GM12875 (cell line): Measurements from ENCODE around the gene CERS1.

Experiments used
- H3K4me3 ChIP-seq: one replicate; pipeline ENCODE4 v1.5.1; 2011; ENCODE audit warnings: low read depth, low read length, control low read depth
- TF ChIP-seq, protein P1 (sequence below): IDR thresholded peaks from 2 replicates; pipeline ENCODE4 v1.5.1; 2011; ENCODE audit warnings: low read depth, mild to moderate bottlenecking, control low read depth, inconsistent platforms, low read length, moderate library complexity, borderline replicate concordance; ENCODE audit not compliant: insufficient read depth

CERS1 gene

DNA sequence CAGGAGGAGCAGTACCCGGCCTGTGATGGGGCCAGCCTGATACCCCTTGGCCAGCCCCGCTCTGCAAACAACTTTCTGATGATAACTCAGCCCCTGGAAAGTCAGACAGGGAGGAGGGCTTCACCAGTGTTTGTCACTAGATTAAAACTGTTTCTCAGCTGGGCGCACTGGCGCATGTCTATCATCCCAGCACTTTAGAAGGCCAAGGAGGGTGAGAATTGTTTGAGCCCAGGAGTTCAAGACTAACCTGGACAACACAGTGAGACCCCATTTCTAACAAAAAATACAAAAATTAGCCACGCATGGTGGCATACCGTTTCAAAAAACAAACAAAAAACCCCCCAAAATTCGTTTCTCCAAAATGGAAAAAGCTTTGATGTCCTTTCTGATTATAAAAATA, 5.5 kb upstream of the CERS1 start:
- TF ChIP-seq, protein P1, sequence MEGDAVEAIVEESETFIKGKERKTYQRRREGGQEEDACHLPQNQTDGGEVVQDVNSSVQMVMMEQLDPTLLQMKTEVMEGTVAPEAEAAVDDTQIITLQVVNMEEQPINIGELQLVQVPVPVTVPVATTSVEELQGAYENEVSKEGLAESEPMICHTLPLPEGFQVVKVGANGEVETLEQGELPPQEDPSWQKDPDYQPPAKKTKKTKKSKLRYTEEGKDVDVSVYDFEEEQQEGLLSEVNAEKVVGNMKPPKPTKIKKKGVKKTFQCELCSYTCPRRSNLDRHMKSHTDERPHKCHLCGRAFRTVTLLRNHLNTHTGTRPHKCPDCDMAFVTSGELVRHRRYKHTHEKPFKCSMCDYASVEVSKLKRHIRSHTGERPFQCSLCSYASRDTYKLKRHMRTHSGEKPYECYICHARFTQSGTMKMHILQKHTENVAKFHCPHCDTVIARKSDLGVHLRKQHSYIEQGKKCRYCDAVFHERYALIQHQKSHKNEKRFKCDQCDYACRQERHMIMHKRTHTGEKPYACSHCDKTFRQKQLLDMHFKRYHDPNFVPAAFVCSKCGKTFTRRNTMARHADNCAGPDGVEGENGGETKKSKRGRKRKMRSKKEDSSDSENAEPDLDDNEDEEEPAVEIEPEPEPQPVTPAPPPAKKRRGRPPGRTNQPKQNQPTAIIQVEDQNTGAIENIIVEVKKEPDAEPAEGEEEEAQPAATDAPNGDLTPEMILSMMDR, result no peak
- no peak overlapping the region for H3K4me3 ChIP-seq

DNA sequence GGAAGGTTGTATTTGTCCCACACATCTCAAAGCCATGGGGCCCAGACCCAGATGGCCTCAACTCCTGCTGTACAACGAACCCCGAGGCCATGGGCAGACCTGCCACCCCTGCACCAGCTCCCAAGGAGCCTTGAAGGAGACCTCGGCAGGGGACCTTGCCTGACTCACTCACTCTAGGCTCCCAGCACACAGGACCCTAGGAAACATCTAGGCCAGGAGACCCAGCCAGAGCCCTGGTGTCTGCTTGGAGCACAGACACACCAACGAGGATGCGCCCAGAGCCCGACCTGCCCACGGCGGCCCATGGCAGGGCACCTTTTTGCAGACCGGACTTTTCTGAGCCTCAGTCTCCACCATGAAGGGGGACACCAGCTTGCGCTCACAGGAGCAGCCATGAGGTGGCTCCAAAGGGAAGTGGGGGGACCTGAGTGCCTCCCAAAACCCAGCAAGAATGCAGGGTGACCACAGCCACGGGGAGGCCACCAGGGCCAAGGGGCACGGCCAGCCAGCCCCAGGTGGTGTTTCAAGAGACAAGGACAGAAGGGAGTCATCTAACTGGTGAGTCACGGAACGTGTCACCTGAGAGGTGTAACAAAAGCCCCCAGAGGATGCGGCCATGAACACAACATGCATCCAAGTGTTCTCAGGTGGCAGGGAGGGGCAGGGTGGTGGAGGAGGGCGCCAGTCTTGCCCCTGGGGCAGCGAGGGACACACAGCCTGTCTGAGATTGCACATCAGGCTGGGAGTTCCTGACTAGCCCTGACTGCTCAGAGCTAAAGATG, 4.9 kb upstream of the CERS1 start:
- TF ChIP-seq, protein P1, result no peak

DNA sequence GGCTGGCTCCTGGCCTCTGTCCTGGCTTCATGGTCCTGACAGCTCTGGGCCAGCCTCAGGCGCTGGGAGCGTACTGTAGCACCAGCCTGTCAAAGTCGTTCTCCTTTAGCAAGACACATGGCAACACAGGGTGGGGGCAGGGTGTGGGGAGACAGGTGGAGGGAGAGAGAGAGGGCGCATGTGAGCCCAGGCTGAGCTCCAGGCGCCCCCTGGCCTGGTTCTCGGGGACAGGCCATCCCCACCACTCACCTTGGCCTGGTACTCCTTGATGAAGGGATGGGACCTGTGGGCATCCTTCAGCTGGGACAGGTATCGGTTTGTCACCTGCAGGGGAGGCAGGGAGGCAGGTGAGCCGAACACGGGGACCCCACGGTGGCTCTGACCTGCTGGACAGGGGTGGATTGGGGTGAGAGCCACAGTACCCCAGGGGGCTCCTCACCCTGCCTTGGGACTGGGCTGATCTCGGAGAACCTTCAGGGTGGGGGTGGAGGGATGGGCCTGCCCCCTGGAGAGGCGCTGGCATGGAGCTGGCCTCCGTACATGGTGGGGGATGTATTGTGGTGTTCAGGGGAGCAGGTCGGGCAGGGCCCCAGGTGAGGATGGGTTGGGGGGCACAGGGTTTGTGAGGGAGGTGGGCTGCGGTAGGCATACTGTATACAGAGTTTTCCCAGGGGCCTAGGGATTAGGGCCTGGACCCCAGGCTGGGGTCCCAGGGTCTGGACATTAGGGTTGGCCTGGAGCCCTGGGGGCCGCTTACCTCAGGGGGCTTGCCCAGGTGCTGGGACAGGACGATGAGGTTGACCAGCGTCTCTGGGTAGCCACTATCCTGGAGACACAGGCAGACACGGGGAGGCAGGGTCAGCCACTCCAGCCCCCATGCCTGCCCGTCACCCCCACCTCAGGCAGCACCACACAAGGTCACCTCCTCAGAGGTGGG, 3.9 kb upstream of the CERS1 start:
- TF ChIP-seq, protein P1, result no peak
- H3K4me3 ChIP-seq, result no peak overlapping the region

More for the DNA sequence above, 4.9 kb upstream of the CERS1 start:
- no peak overlapping the region for H3K4me3 ChIP-seq

DNA sequence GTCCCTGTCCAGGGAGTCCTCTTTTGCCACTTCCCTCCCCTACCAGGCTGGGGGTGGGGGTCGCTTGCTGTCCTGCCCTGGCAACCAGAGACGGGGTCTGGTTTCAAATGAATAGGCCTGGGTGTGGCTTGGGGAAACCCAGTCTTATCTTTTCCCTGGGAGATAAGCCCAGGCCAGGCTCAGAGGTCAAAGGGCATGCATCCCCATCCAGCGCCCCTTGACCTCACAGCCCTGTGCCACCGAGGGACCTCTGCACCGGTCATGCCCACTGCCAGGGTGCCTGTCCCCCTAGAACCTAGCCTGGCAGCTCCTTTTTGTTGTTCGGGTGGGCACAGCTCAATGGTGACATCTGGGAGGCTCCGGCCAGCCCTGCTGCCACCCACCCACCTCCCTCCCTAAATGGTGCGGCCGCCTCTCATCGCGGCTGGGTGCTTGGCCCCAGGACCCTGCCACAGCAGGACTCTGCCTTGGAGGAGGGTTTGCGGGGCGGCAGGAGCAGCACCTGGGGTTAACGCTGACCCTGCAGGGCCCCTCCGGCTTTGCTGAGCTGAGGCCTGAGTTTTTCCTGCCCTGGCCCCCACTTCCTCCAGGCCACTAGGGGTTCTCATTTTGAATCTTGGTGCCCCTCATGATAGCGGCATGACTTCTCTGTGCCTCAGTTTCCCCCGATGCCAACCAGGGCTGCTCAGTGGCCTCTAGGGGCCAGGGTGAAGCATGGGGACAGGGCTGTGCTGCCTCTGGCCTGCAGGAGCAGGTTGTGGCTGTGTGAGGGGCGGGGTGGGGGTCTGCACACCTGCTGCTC, 2.9 kb upstream of the CERS1 start:
- no peak overlapping the region for H3K4me3 ChIP-seq
- TF ChIP-seq, protein P1, result no peak

DNA sequence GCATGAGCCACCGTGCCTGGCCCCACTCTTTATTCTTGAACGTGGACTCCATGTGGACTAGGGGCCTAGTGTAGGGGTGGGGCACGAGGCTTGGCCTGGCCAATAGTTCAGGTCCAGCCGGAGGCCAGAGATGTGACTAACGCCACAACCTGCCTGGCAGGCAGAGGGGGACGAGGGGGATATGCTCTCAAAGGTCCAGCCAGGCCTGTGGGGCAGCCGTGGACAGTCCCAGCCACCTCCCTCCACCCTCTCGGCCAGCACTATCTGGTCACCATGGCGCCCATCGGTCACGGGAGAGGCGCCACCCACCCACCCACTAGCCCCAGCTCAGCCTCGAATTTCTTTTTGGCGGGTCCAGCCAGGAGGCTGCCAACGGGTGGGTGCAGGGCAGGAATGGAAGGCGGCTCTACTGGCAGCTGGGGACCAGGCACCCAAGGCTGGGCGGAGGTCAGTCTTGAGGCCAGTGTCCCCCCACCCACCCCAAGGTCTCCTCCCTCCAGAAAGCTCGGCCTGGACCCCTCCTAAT, 2.2 kb upstream of the CERS1 start:
- H3K4me3 ChIP-seq, result no peak overlapping the region
- TF ChIP-seq, protein P1, result no peak

DNA sequence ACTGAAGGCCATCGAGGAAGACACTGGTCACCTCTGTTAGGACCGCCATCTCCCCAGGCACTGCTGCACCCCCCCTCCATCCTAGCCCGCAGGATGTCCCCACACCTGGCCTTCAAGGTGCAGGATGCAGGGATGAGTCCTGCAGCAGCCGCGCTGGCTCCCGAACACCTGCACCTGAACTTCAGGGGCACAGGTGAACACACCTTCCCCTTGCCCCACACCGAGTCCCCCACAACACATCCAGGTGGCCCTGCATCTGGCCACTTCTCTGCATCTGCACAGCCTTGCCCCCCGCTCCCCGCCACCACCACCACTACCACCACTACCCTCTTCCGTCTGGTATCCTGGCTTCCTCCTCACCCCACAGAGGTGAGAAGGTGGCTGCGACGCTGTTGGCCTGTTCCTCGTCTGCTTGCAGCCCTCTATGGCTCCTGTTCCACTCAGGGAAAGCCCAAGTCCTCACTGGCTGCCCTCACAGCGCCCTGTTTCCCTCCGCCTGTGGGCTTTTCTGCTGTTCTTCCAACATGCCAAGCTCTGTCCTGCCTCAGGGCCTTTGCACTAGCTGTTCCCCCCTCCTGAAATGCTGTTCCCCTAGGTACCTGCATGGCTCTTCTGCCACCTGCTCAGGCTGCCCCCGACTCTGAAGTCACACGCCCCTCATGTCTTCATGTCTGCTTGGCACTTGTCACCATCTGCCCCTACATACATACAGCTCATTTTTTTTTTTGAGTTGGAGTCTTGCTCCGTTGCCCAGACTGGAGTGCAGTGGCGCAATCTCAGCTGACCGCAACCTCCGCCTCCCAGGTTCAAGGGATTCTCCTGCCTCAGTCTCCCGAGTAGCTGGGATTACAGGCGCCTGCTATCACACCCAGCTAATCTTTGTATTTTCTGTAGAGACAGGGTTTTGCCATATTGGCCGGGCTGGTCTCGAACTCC, 1.4 kb upstream of the CERS1 start:
- TF ChIP-seq, protein P1, result no peak
- H3K4me3 ChIP-seq, result no peak overlapping the region
